GM19467 (cell line): Measurements from ENCODE around the gene IDUA.

Source experiments
- ATAC-seq: cut with Tn5 transposase; IDR thresholded peaks from one replicate; pipeline ENCODE4 v1.9.1; 2021; ENCODE audit warnings: mild to moderate bottlenecking, moderate library complexity; ENCODE audit not compliant: unreplicated experiment

Gene IDUA

DNA sequence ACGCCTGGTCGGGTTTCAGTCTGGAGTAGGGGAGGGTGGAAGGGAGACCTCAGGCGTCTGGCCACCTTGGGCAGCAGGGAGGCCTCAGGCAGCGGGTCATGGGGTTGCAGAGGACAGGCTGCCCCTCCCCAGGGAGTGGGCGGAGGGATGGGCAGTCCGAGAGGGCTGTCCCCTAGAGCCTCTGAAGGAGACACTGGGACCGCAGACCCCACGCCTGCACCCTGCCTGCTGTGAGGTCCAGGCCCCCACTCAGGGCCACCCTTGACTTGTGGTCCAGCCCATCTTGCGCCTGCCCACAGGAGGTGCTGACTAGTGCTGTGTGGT lies 41.0 kb downstream of the IDUA start:
- no peak for ATAC-seq

DNA sequence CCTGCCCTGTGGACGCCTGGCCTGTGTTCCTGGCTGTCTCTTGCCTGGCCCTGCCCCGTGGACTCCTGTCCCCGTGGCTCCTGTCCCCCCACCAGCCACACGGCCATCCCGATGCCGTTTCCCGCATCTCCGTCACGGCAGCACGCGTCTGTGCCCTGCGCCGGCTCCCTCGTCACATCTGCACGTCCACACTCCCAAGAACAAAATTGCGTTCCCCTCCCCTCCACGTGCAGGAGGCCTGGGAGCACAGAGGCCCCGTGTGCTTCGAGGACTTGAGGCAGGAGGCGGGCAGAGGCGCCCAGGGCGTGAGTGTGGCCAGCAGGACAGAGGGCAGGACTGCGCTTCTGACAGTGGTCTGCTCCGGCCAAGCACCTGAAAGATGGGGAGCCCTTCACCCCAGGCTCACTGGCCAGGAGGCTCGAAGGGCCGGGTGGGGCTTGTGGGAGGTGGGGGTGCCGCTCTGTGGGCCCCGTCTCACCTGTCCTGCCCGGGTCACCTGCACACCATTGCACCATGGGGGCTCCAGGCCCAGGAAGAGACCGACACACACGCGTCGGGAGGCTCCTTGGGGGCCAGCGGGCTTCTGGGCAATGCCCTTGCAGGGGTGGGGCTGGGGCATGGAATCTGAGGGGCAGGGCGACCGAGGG lies 41.9 kb downstream of the IDUA start:
- ATAC-seq: no peak

- no peak for ATAC-seq
Measured at GRCh38 chr4:1029529-1029928, 42.7 kb downstream of the IDUA start.

DNA sequence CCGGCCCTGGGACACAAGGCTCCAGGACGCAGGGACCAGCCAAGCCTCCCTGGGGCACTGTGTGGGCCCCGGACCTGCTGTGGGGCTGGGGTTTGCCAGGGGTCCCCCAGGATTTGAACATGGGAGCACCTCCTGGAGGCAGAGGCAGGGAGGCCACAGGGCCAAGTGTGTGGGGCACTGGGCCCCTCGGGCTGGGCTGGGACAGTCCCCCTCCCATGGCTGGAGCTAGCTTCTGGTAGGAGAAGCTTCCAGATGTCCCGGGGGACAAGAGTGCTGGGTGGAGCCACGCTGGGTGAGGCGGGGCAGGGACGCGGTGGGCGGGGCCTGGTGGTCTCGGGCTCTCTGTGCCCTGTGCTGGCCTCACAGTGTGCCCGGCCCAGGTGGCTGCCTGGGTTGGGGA lies 43.2 kb downstream of the IDUA start:
- ATAC-seq: no peak

GRCh38 chr4:1030559-1030958 lies 43.7 kb downstream of the IDUA start:
- no peak for ATAC-seq

DNA sequence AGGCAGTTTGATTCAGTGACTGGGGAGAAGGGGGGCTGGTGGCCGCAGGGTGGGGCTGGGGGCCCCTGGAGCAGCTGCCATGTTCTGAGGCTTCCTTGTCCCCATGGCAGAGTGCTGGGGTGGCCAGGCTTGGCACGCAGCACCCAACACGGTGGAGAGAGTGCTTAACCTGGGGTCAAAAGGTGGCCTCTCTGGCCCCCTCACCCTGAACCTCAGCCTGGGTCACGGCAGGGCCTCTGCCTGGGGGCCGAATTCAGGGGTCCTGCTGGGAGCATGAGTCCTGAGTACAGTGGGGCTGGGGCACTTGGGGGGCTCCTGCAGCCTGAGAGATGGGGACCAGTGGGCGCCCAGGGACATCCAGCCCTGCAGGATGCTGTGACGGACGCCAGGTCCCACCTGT lies 44.5 kb downstream of the IDUA start:
- no peak for ATAC-seq

DNA sequence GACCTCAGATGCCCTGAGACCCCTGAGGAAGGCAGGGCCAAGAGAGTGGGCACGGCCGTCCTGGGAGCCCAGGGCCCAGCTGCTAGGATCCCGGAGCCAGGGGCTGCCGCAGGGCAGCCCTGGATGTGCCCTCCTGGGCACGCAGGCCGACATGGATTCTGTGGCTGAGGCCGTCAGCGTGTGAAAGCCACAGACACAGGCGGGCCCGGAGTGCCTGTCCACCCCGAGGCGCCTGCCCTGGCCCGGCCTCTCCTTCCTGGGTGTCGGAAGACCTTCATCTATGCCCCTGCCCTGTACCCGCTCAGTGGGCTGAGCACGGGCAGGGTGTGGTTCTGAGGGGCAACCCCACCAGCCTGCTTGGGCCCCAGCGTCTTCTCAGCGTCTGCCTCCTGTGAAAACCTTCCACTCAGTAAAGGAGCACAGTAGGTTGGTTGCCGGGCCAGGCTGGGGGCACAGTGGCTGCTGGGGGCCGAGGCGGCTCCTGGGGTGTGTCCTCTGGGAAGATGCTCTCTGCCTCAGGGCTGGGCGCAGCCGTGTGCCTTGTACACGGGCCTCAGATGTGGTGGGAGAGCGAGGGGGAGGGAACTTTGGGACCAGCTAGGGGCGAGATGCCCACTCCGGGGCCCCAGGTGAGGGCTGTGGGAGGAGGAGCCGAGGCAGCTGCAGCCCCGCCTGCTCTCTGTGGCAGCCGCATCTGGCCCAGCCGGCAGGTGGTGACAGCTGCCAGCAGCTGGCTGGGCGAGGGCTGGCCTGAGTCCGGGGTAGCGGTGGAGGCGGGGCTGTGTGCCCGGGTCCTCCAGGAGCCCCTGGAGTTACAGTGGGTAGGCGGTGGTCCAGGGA lies 45.3 kb downstream of the IDUA start:
- ATAC-seq: no peak

- no peak for ATAC-seq
Measured at GRCh38 chr4:1032861-1033260, 46.0 kb downstream of the IDUA start.

- no peak for ATAC-seq
Measured at GRCh38 chr4:1033840-1034551, 47.2 kb downstream of the IDUA start.

DNA sequence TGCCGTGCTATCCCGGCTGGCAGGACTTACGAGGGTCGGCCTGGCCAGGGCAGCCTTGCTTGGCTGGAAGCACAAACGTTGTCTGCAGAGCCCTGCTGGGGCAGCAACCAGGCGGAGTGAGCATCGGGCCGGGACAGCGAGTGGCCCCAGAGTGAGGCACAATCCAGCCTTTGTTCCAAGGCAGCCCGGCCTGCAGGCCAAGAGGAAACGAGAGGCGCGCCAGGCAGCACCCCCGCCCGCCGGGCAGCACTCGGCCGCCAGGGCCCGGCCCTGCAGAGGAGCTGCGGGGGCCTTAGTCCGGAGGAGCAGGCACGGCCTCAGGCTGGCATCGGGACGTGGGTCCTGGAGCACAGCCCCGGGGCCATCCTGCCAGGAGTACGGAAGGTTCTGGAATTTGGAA lies 48.7 kb downstream of the IDUA start:
- ATAC-seq: no peak

- no peak for ATAC-seq
Measured at GRCh38 chr4:1036095-1036494, 49.3 kb downstream of the IDUA start.

- no peak for ATAC-seq
Measured at GRCh38 chr4:1036976-1037810, 50.3 kb downstream of the IDUA start.

- no peak for ATAC-seq
Measured at GRCh38 chr4:1038948-1039492, 52.2 kb downstream of the IDUA start.

DNA sequence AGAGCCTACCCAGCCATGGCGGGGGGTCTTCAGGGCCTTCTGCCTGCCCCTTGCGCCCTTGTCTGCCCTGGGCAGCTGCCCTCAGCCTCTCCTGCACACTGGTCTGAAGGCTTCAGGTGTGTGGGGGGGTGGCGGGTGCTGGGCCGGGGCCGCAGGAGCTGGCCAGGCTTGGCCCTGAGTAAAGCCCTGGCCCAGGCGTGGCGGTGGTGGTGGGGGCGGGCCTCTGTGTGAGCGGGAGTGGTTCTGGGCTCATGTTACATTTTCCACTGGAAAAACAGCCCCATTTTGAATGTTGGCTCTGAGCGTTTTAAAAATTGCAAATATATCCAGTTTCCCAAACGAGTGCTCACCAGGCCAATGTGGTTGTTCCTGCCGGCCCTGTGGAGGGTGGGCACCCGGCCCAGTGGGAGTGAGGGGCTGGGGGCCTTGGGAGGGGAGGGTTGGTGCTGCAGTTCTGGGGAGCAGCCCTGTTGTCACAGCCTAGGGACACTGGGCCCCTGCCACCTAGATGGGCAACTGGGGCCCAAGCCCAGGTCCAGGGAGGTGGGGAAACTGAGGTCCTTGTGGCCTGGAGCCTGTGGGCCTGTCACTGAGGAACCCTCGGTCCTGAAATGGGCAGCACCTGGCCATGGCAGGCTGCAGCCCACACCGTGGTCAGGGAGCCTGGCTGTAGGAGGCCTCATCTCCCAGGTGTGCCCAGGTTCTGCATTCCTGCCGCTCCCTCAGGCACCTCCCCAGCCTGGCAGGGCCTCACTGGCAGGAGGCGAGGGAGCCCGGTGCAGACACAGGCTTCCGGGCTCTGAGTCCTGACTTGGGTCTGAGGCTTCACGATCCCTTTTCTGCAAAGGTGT lies 52.9 kb downstream of the IDUA start:
- no peak for ATAC-seq

DNA sequence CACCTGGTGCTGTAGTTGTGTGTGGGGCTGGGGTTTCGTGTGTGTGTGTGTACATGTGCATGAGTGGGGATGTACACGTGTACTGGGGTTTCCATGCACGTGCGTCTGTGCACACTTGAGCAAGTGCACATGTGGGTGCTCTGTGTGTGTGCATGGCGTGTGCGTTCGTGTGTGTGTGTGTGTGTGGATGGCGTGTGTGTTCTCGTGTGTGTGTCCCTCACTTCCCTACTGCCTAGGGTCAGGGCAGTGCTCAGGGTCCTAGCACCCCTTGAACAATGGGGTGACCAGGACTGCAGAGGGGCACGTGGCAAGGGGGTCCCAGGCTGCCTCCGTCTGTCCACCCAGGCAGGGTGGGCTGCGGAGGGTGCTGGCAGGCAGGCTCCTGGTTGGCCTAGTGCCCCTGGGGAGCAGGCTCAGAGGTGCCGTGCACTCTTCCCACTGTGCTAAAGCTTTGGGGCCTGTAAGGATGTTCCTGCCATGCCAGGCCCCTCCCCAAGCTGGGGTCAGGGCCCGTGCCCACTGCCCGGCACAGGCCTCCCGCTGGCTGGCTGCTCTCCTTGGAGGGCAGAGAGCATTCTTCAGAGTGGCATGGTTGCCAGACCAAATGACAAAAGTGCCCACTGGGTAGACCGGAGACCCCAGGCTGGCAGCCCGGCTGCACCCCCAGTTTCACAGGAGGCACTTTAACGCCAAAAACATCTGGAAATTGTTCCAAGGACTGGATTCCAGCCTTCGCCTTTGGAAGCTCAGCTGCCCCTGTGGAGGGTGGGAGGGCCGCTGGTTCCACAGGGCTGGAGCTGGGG lies 53.7 kb downstream of the IDUA start:
- no peak for ATAC-seq

DNA sequence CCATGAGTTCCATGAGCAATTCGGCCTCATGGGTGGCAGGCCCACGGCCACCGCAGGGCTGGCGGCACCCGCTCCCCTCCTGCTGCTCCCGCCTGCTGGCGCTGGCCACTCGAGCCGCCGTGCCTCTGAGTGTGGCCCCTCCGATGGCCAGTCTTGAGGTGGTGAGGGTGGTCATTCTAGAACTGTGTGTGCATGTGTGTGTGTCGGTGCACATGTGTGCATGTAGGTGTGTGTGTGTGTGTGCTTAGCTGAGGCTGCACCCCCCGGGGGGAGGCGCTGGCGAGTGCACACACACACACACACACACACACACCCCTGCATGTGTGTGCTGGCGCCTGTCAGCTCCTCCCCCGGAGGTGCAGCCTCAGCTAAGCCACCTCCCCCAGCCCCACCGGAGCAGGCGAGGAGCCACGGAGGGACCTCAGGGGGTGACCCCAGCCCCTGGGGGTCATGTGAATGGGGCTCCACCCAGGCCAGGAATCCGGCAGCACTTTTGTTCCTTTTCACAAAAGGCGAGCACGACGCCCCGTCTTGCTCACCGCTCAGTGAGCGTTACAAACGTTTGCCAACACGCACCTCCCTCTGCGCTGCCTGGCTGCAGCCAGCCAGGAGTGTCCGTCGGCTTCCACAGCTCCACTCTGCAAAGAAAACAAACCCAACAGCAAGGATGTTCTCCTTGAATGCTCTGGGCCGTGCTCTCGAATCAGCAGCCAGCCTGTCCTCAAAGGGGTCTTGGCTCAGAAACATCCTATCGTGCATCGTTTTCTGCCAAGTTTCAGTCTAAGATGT lies 54.5 kb downstream of the IDUA start:
- ATAC-seq: no peak

GRCh38 chr4:1041936-1042330 lies 55.1 kb downstream of the IDUA start:
- ATAC-seq: no peak

- no peak for ATAC-seq
Measured at GRCh38 chr4:1042352-1043055, 55.7 kb downstream of the IDUA start.
